Measurements from ENCODE around the gene IMMP1L.

IMMP1L gene

DNA sequence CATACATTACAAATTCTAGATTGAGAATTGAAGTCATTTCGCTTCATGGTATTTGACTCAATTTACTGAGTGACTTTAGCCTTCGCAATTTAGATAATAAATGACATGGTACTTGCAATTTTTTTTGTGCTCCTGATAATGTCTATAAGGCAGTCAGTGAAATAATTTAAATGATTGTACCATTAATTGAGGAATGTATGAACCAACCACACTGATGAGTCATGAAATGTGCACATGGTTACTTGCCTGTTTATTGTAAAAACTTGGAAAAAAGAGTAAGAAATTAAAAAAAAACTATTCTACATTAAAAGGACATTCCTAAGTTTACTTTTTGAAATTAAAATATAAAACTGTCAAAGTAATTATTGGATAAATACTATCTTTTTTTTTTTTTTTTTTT, 96.5 kb downstream of the IMMP1L start:
- TF ChIP-seq, protein P1, sequence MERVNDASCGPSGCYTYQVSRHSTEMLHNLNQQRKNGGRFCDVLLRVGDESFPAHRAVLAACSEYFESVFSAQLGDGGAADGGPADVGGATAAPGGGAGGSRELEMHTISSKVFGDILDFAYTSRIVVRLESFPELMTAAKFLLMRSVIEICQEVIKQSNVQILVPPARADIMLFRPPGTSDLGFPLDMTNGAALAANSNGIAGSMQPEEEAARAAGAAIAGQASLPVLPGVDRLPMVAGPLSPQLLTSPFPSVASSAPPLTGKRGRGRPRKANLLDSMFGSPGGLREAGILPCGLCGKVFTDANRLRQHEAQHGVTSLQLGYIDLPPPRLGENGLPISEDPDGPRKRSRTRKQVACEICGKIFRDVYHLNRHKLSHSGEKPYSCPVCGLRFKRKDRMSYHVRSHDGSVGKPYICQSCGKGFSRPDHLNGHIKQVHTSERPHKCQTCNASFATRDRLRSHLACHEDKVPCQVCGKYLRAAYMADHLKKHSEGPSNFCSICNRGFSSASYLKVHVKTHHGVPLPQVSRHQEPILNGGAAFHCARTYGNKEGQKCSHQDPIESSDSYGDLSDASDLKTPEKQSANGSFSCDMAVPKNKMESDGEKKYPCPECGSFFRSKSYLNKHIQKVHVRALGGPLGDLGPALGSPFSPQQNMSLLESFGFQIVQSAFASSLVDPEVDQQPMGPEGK (CRISPR knock-in tag; IDR thresholded peaks at IDR 0.05; ENCODE audit: borderline replicate concordance): no peak
- peak; percentile 26; the same call in 1 of the 2 replicates for TF ChIP-seq ISL1 (CRISPR knock-in tag; IDR thresholded peaks at IDR 0.05)
- ATAC-seq: peak; percentile 76

- no peak for TF ChIP-seq ZFP3 (CRISPR knock-in tag; IDR thresholded peaks at IDR 0.05)
- TF ChIP-seq CSRNP3 (CRISPR knock-in tag; IDR thresholded peaks at IDR 0.05): no peak
- no peak for TF ChIP-seq ZC3H10 (CRISPR knock-in tag; IDR thresholded peaks at IDR 0.05)
- no peak for TF ChIP-seq ARNTL (CRISPR knock-in tag; IDR thresholded peaks at IDR 0.05; ENCODE audit: borderline replicate concordance, low read depth)
- no peak for TF ChIP-seq BACH2 (CRISPR knock-in tag; IDR thresholded peaks at IDR 0.05; ENCODE audit: borderline replicate concordance)
- no peak for TF ChIP-seq PPARA (CRISPR knock-in tag; IDR thresholded peaks at IDR 0.05; ENCODE audit: borderline replicate concordance)
- no peak for TF ChIP-seq ZNF70 (CRISPR knock-in tag; IDR thresholded peaks at IDR 0.05)
- TF ChIP-seq ISL1 (CRISPR knock-in tag; IDR thresholded peaks at IDR 0.05): no peak
- TF ChIP-seq TSHZ2 (CRISPR knock-in tag; IDR thresholded peaks at IDR 0.05): no peak
- TF ChIP-seq, protein P2, sequence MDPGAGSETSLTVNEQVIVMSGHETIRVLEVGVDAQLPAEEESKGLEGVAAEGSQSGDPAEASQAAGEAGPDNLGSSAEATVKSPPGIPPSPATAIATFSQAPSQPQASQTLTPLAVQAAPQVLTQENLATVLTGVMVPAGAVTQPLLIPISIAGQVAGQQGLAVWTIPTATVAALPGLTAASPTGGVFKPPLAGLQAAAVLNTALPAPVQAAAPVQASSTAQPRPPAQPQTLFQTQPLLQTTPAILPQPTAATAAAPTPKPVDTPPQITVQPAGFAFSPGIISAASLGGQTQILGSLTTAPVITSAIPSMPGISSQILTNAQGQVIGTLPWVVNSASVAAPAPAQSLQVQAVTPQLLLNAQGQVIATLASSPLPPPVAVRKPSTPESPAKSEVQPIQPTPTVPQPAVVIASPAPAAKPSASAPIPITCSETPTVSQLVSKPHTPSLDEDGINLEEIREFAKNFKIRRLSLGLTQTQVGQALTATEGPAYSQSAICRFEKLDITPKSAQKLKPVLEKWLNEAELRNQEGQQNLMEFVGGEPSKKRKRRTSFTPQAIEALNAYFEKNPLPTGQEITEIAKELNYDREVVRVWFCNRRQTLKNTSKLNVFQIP (CRISPR knock-in tag; IDR thresholded peaks at IDR 0.05; ENCODE audit: borderline replicate concordance, low read depth): no peak
- TF ChIP-seq SNAI2 (CRISPR knock-in tag; IDR thresholded peaks at IDR 0.05): no peak
- TF ChIP-seq ESRRG (CRISPR knock-in tag; IDR thresholded peaks at IDR 0.05): no peak
- TF ChIP-seq ZNF565 (CRISPR knock-in tag; conservative IDR thresholded peaks at IDR 0.05; ENCODE audit: low read depth): no peak
- TF ChIP-seq ZFP30 (CRISPR knock-in tag; IDR thresholded peaks at IDR 0.05): no peak
- TF ChIP-seq, protein P3, sequence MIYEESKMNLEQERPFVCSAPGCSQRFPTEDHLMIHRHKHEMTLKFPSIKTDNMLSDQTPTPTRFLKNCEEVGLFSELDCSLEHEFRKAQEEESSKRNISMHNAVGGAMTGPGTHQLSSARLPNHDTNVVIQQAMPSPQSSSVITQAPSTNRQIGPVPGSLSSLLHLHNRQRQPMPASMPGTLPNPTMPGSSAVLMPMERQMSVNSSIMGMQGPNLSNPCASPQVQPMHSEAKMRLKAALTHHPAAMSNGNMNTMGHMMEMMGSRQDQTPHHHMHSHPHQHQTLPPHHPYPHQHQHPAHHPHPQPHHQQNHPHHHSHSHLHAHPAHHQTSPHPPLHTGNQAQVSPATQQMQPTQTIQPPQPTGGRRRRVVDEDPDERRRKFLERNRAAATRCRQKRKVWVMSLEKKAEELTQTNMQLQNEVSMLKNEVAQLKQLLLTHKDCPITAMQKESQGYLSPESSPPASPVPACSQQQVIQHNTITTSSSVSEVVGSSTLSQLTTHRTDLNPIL (CRISPR knock-in tag; IDR thresholded peaks at IDR 0.05; ENCODE audit: low read depth): no peak
- TF ChIP-seq GLIS3 (CRISPR knock-in tag; IDR thresholded peaks at IDR 0.05): no peak
- TF ChIP-seq, protein P1 (CRISPR knock-in tag; IDR thresholded peaks at IDR 0.05; ENCODE audit: borderline replicate concordance): no peak
- TF ChIP-seq CSDC2 (CRISPR knock-in tag; IDR thresholded peaks at IDR 0.05): no peak
- no peak for TF ChIP-seq TOX (CRISPR knock-in tag; IDR thresholded peaks at IDR 0.05; ENCODE audit: borderline replicate concordance)
- TF ChIP-seq RARB (CRISPR knock-in tag; IDR thresholded peaks at IDR 0.05): no peak
- ATAC-seq: no peak
These were observed 101.2 kb downstream of the IMMP1L start for GRCh38 chr11:31408201-31408600.

GRCh38 chr11:31404614-31405013, 104.8 kb downstream of the IMMP1L start:
- no peak for TF ChIP-seq RARB (CRISPR knock-in tag; IDR thresholded peaks at IDR 0.05)
- no peak for ATAC-seq
